ENCODE measurements around the gene MPL.

Gene MPL

DNA sequence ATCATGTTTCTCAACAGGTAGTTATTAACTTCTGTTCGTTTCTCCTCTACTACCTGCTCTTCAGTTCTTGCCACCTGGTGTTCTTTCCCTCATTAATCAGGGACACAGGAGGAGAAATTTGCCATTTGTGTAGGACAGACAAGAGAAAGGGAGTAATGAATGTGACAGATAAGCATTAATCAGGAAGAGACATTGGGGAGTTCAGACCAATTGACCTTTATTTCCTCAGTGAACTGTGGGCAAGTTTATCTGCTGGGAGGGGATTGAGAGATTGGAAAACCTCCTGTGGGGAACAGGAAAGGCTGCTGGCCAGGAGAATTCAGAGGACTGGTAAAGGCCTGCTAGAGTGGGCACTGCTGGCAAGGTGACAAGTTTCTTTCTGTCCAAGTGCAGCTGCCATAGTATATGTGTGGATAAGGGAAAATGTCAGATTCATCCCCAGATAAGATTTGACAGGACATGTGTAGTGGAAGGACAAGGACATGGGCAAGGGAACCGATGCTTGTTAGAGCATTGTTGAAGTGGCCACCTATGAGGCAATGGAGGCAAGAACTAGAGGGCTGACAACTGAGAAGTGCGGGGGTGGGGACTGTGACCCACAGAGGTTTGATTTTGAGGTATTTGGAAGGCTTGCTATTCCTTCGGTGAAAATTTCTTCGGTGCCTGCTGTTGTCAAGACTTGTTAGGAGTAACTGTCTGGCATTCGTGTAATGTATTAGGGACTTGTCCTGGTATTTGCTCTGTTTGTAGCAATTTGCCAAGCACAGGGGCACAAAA, 64.7 kb downstream of the MPL start:
- H3K9me3 Mint-ChIP-seq: no peaks in the 10 kb centered on the region
- H3K36me3 Mint-ChIP-seq (ENCODE audit: low read depth): peaks cover 43% of the 10 kb centered on the region
- no peak for DNase-seq
- H3K4me1 Mint-ChIP-seq: peaks cover 11% of the 10 kb centered on the region
- TF ChIP-seq, protein P1, sequence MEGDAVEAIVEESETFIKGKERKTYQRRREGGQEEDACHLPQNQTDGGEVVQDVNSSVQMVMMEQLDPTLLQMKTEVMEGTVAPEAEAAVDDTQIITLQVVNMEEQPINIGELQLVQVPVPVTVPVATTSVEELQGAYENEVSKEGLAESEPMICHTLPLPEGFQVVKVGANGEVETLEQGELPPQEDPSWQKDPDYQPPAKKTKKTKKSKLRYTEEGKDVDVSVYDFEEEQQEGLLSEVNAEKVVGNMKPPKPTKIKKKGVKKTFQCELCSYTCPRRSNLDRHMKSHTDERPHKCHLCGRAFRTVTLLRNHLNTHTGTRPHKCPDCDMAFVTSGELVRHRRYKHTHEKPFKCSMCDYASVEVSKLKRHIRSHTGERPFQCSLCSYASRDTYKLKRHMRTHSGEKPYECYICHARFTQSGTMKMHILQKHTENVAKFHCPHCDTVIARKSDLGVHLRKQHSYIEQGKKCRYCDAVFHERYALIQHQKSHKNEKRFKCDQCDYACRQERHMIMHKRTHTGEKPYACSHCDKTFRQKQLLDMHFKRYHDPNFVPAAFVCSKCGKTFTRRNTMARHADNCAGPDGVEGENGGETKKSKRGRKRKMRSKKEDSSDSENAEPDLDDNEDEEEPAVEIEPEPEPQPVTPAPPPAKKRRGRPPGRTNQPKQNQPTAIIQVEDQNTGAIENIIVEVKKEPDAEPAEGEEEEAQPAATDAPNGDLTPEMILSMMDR (IDR thresholded peaks at IDR 0.05): no peak
- peak overlapping the region; percentile 13 for H3K27ac Mint-ChIP-seq
- no peak overlapping the region for H3K4me3 Mint-ChIP-seq
- no peaks in the 10 kb centered on the region for H3K27me3 Mint-ChIP-seq (ENCODE audit: low read depth, poor library complexity)

Measured in nephron progenitor cell (in vitro differentiated cells).